ENCODE results near the gene OTOG. TPM values are rescaled to one million over a fixed set of nuclear protein-coding genes. Genes with fewer than 3 reads are reported as not detected.

The OTOG gene
- total RNA-seq, 1 experiment from 2014 or later, result 0.69 TPM

DNA sequence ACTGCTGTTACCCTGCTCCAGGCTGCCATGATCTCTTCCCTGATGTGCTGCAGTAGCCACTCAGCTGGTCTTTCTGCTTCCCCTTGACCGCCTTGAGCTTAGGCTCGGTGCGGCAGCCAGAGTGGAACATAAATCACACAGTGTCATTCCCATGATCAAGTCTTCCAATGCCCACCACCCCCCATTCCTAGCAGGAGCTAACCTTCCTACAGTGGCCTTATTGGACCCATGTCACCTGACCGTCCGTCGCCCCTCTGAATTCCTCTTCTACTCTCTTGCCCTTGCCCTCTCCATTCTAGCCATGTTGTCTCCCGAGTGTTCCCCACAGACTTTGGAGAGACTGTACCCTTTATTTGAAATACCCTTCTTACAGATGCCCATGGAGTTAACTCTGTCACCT, 43.4 kb downstream of the OTOG start:
- H3K36me3 ChIP-seq (replicated peaks; ENCODE audit: control insufficient read depth, insufficient read depth, low read length), result no peaks in the 10 kb centered on the region
- H3K27me3 ChIP-seq (ENCODE audit: control insufficient read depth, insufficient read depth, low read length), result peaks cover 2% of the 10 kb centered on the region; the same call in 1 of the 2 replicates
- H3K4me3 ChIP-seq (ENCODE audit: insufficient read depth, low read depth, low read length), result no peak overlapping the region
- no peak for DNase-seq

- Histone ChIP-seq H3K27me3 (ENCODE audit: control insufficient read depth, insufficient read depth, low read length) (peaks cover 2% of the 10 kb centered on the region; the same call in 1 of the 2 replicates), H3K36me3 (replicated peaks; ENCODE audit: control insufficient read depth, insufficient read depth, low read length) (no peaks in the 10 kb centered on the region), H3K4me3 (ENCODE audit: insufficient read depth, low read depth, low read length) (no peak overlapping the region)
- no peak for DNase-seq
Observed at GRCh38 chr11:17591293-17591692, 44.2 kb downstream of the OTOG start.

- Histone ChIP-seq H3K4me3 (ENCODE audit: insufficient read depth, low read depth, low read length) (no peak overlapping the region), H3K36me3 (replicated peaks; ENCODE audit: control insufficient read depth, insufficient read depth, low read length) (no peaks in the 10 kb centered on the region), H3K27me3 (ENCODE audit: control insufficient read depth, insufficient read depth, low read length) (peaks cover 2% of the 10 kb centered on the region; the same call in 1 of the 2 replicates)
- no peak for DNase-seq
Observed at GRCh38 chr11:17593466-17594245, 46.6 kb downstream of the OTOG start.

- no peak for DNase-seq
Observed at GRCh38 chr11:17594686-17595192, 47.7 kb downstream of the OTOG start.

DNA sequence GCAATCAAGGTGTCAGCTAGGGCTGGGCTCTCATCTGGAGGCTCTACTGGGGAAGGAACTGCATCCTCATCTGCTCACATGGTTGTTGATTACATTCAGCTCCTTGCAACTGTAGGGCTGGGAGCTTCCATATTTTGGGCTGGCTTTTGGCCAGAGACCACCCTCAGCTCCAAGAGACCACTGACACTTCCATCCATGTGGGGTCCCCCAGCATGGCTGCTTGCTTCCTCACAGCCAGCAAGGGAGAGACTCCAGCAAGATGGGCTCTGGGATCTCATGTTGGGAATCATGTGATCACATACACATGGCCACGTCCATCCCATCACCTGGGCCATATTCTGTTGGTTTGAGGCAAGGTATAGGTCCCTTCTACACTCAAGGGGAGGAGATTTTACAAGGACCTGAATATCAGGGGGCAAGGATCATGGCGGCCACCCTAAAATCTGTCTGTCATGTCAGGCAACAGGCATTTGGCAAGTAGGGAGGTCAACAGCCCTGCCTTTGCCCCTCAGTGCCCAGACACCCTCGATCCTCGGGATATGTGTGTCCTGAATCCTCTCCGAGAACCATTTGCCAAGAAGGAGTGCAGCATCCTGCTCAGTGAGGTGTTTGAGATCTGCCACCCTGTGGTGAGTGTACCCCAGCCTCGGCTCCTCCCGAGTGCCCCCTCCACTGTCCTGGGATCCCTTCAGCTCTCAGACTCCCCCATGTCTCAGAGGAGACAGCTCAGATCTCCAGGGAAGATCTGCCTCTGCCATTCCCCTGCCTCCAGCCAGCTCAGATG, 48.7 kb downstream of the OTOG start:
- peaks cover 4% of the 10 kb centered on the region; the same call in 1 of the 2 replicates for H3K27me3 ChIP-seq (ENCODE audit: control insufficient read depth, insufficient read depth, low read length)
- no peak for DNase-seq
- H3K4me3 ChIP-seq (ENCODE audit: insufficient read depth, low read depth, low read length), result no peak overlapping the region
- no peaks in the 10 kb centered on the region for H3K36me3 ChIP-seq (replicated peaks; ENCODE audit: control insufficient read depth, insufficient read depth, low read length)

More at GRCh38 chr11:17594686-17595192, 47.7 kb downstream of the OTOG start:
- H3K4me3 ChIP-seq (ENCODE audit: insufficient read depth, low read depth, low read length), result no peak overlapping the region
- no peaks in the 10 kb centered on the region for H3K36me3 ChIP-seq (replicated peaks; ENCODE audit: control insufficient read depth, insufficient read depth, low read length)
- peaks cover 3% of the 10 kb centered on the region; the same call in 1 of the 2 replicates for H3K27me3 ChIP-seq (ENCODE audit: control insufficient read depth, insufficient read depth, low read length)

DNA sequence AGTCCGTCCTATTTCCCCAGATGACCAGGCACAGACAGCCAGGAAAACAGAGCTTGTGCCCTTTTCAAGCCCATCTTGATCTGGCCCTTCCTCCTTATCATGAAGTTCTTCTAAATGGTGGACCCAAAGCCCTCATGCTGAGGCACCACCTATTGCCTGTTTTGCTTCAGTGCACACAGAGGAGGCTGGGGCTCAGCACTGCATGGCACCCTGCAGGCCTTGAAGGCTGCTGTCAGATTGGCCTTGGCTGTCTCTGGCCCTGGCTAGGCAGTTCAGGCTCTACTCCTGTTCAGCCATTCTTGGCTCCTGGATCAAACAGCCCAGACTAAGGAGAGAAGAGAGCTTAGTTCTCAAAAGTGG, 49.2 kb downstream of the OTOG start:
- H3K4me3 ChIP-seq (ENCODE audit: insufficient read depth, low read depth, low read length), result no peak overlapping the region
- peaks cover 4% of the 10 kb centered on the region; the same call in 1 of the 2 replicates for H3K27me3 ChIP-seq (ENCODE audit: control insufficient read depth, insufficient read depth, low read length)
- DNase-seq, result no peak

DNA sequence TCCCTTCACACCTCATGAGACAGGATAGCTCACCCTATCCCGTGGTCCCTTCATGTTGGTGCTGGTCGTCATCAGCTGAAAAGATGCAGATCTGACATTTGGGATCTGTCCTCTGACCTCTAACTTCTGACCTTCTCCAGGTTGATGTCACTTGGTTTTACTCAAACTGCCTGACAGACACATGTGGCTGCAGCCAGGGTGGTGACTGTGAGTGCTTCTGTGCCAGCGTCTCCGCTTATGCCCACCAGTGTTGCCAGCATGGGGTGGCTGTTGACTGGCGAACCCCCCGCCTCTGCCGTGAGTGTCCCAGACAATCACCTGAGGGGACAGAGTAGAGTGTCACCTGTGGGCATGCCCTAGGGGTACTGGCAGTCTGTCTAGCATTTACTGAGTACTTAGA, 49.7 kb downstream of the OTOG start:
- Histone ChIP-seq H3K4me3 (ENCODE audit: insufficient read depth, low read depth, low read length) (no peak overlapping the region), H3K27me3 (ENCODE audit: control insufficient read depth, insufficient read depth, low read length) (peaks cover 4% of the 10 kb centered on the region; the same call in 1 of the 2 replicates), H3K36me3 (replicated peaks; ENCODE audit: control insufficient read depth, insufficient read depth, low read length) (no peaks in the 10 kb centered on the region)
- no peak for DNase-seq

More for the DNA sequence above, 49.2 kb downstream of the OTOG start:
- H3K36me3 ChIP-seq (replicated peaks; ENCODE audit: control insufficient read depth, insufficient read depth, low read length), result no peaks in the 10 kb centered on the region

DNA sequence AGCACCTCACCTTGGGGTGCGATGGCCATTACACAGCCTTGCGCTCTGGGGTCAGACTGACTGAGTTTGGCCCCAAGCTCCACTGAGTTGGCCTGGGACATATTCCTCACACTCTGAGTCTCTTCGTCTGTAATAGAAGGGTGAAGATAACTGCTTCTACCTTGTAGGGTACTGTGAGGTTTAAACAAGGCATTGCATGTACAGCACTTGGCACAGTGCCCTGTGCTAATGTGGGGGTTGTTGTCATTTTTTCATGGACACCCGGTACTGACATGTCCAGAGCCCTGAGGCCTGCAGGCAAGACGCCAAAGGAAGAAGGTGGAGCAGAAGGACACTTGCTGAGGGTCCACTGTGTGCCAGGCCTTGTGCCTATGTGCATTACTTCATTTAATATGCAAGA, 50.7 kb downstream of the OTOG start:
- Histone ChIP-seq H3K4me3 (ENCODE audit: insufficient read depth, low read depth, low read length) (no peak overlapping the region), H3K27me3 (ENCODE audit: control insufficient read depth, insufficient read depth, low read length) (peaks cover 4% of the 10 kb centered on the region; the same call in 1 of the 2 replicates), H3K36me3 (replicated peaks; ENCODE audit: control insufficient read depth, insufficient read depth, low read length) (no peaks in the 10 kb centered on the region)
- DNase-seq, result no peak

DNA sequence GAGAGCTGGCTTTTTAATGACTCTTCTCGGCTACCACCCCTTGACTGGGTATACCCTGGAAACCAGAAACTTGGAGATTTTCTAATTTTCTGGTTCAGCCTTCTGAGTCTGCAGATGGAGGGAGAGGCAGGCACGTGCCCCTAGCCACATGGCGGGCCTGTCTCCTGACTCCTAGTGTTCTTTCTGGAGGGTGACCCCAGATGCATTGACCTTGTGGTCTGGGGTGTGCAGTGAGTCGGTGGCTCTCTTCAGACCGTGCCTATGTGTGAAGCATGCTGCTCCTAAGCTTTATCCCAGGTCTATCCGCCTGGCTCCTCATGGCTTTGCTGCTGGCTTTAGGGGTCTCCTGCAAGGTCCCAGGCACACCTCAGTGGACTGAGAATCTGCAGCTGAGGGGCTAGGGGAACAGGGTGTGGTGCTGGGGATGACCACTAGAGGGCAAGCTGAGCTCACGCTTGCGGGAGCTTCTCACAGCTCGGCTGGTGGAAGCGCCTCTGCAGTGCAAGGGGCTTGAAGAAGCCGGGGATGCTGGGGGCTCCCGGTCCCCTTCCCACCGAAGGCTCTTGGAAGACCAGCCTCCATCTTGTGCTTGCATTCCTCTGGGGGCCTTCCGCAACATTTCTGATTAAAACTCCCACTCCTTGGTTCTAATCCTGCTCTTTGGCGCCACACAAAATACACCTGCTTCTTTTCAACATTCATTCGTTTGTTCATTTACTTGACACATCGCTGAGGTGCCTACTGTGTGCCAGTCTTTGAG, 51.8 kb downstream of the OTOG start:
- Histone ChIP-seq H3K27me3 (ENCODE audit: control insufficient read depth, insufficient read depth, low read length) (peaks cover 4% of the 10 kb centered on the region; the same call in 1 of the 2 replicates), H3K4me3 (ENCODE audit: insufficient read depth, low read depth, low read length) (no peak overlapping the region), H3K36me3 (replicated peaks; ENCODE audit: control insufficient read depth, insufficient read depth, low read length) (no peaks in the 10 kb centered on the region)
- peak; percentile 89 for DNase-seq

DNA sequence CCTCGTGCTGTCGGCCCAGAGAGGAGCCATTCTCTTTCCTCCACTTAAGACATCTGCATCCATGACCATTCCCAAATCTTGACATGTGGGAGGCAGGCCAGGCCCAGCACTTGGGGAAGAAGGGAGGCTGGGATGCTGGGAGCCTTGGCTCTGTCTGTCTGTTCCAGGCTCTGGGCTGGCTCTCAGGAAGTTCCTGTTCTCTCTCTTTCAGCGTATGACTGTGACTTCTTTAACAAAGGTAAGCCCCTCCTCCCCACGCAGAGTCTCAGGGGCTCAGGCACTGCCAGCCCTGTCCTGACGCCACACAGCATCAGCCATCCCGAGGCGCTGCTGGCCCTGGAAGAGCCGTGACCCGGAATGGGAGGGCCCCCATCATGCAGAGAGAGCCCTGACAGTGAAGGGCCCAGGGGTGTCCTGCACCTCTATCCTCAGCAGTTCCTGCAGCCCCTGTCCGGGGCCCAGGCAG, 52.4 kb downstream of the OTOG start:
- Histone ChIP-seq H3K4me3 (ENCODE audit: insufficient read depth, low read depth, low read length) (no peak overlapping the region), H3K27me3 (ENCODE audit: control insufficient read depth, insufficient read depth, low read length) (peaks cover 4% of the 10 kb centered on the region; the same call in 1 of the 2 replicates), H3K36me3 (replicated peaks; ENCODE audit: control insufficient read depth, insufficient read depth, low read length) (no peaks in the 10 kb centered on the region)
- peak; percentile 35 for DNase-seq

- Histone ChIP-seq H3K36me3 (replicated peaks; ENCODE audit: control insufficient read depth, insufficient read depth, low read length) (no peaks in the 10 kb centered on the region), H3K27me3 (ENCODE audit: control insufficient read depth, insufficient read depth, low read length) (peaks cover 4% of the 10 kb centered on the region; the same call in 1 of the 2 replicates), H3K4me3 (ENCODE audit: insufficient read depth, low read depth, low read length) (no peak overlapping the region)
- DNase-seq, result peak; percentile 52
Observed at GRCh38 chr11:17600316-17601255, 53.5 kb downstream of the OTOG start.

DNA sequence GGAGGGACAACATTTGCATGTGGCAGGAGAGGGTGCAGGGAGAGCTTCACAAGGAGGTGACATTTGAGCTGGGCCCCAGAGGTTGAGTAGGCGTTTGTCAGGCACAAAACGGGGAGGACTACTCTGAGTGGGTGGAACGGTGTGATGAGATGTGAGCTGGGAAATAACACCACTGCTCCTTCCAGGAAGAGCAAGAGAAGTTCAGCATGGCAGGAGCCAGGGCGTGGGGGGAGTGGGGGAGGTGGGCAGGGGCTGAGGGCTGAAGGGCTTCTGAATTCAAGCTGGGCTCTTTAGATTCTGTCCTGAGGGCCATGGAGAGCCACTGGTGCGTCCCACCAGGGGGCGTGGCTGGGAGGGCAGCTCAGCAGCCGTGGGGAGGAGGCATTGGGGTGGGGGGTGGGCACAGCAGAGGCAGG, 54.2 kb downstream of the OTOG start:
- no peaks in the 10 kb centered on the region for H3K36me3 ChIP-seq (replicated peaks; ENCODE audit: control insufficient read depth, insufficient read depth, low read length)
- peaks cover 4% of the 10 kb centered on the region; the same call in 1 of the 2 replicates for H3K27me3 ChIP-seq (ENCODE audit: control insufficient read depth, insufficient read depth, low read length)
- peak; percentile 77 for DNase-seq
- H3K4me3 ChIP-seq (ENCODE audit: insufficient read depth, low read depth, low read length), result no peak overlapping the region

DNA sequence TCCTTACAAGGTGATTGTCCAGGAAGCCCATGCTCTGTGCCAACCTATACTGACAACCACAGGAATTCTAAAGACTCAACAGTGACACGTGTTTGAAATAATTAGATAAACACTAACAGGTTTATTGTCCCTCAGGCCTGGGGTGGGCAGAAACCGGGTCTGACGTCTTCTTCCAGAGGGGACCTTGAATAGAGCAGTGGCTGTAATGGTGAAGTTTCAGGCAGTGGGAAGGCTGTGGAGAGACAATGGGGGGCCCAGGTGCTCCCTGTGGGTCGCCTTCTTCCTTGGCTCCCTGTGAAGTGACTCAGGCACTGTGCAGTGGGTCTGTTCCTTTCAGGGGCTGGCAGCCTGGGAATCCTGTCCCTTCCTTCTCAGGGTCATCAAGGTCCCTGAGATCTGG, 54.6 kb downstream of the OTOG start:
- no peak for DNase-seq
- Histone ChIP-seq H3K4me3 (ENCODE audit: insufficient read depth, low read depth, low read length) (no peak overlapping the region), H3K36me3 (replicated peaks; ENCODE audit: control insufficient read depth, insufficient read depth, low read length) (no peaks in the 10 kb centered on the region), H3K27me3 (ENCODE audit: control insufficient read depth, insufficient read depth, low read length) (peaks cover 4% of the 10 kb centered on the region; the same call in 1 of the 2 replicates)
